GM12878 (cell line): Measurements from ENCODE around the gene TNPO2. TPM values are rescaled to one million over a fixed set of nuclear protein-coding genes. Genes with fewer than 3 reads are reported as not detected.

Experiments used
- ATAC-seq: fragments of 200-7000 bp; cut with Tn5 transposase; 3 replicates; pipeline ENCODE4 v1.9.1; 2020; ENCODE audit warnings: mild to moderate bottlenecking, moderate library complexity
- BruUV-seq: library from RNA; stranded (reverse); fragments of 400-500 nt; replicated peaks from 2 replicates; lab custom pipeline; 2021; lab: Mats Ljungman, UMichigan
- CTCF ChIA-PET: fragments of 300-600 bp; sonication (Branson Sonifier 250); formaldehyde crosslinking; extraction: SDS; loops from one replicate; lab custom pipeline; 2021; ENCODE audit warnings: inconsistent platforms; lab: Yijun Ruan, JAX
- POLR2A ChIA-PET: fragments of 350-600 bp; formaldehyde crosslinking; extraction: SDS; loops from one replicate; lab custom pipeline; 2021; ENCODE audit warnings: inconsistent platforms; lab: Charles Lee
- RAD21 ChIA-PET: fragments of 300-600 bp; sonication (Branson Sonifier 250); formaldehyde crosslinking; loops from one replicate; lab custom pipeline; 2023; ENCODE audit warnings: antibody characterized with exemption; ENCODE audit not compliant: unreplicated experiment; lab: Charles Lee
- SMC1A ChIA-PET: fragments of 300-600 bp; sonication (Branson Sonifier 250); formaldehyde crosslinking; loops from one replicate; lab custom pipeline; 2023; ENCODE audit not compliant: unreplicated experiment, uncharacterized antibody; lab: Charles Lee
- DNase-seq: peaks from one replicate; pipeline ENCODE4 v3.0.0-alpha.2; 2011; ENCODE audit warnings: low read depth, low spot score
- FAIRE-seq: peaks from 3 replicates; lab custom pipeline; 2011; peaks lifted over from hg19 to GRCh38; lab: Jason Lieb, UNC
- H2AFZ ChIP-seq: 2 replicates; pipeline ENCODE4 v1.6.0; 2011; ENCODE audit warnings: low read depth, low read length, control low read depth; ENCODE audit not compliant: control insufficient read depth
- H3K27ac ChIP-seq: 2 replicates; pipeline ENCODE4 v1.5.1; 2011; ENCODE audit warnings: control low read depth; ENCODE audit not compliant: control insufficient read depth, insufficient read depth
- H3K27me3 ChIP-seq, 2 experiments: replicated peaks in 1 of 2; 2 replicates each; pipeline versions ENCODE4 v1.6.0 to v1.6.1; 2011; ENCODE audit warnings: low read length in 1 of 2; ENCODE audit not compliant: control insufficient read depth in 2 of 2, insufficient read depth in 2 of 2
- H3K36me3 ChIP-seq, 2 experiments: 2 replicates each; pipeline ENCODE4 v1.5.1; 2011; ENCODE audit warnings: low read length in 1 of 2; ENCODE audit not compliant: control insufficient read depth in 2 of 2, insufficient read depth in 2 of 2
- H3K4me1 ChIP-seq: 2 replicates; pipeline ENCODE4 v1.6.1; 2011; ENCODE audit warnings: mild to moderate bottlenecking, low read length, moderate library complexity, mixed read lengths; ENCODE audit not compliant: control insufficient read depth, insufficient read depth
- H3K4me2 ChIP-seq: 2 replicates; pipeline ENCODE4 v1.6.0; 2011; ENCODE audit warnings: control low read depth; ENCODE audit not compliant: control insufficient read depth, insufficient read depth
- H3K4me3 ChIP-seq: fragments of 200-600 bp; sonication (generic); 2 replicates; pipeline ENCODE4 v1.5.1; 2016
- H3K79me2 ChIP-seq: 2 replicates; pipeline ENCODE4 v1.6.0; 2011; ENCODE audit warnings: low read length; ENCODE audit not compliant: control insufficient read depth, insufficient read depth
- H3K9ac ChIP-seq: 2 replicates; pipeline ENCODE4 v1.8.0; 2011; ENCODE audit warnings: low read length, control low read depth, mixed read lengths; ENCODE audit not compliant: control insufficient read depth, insufficient read depth
- H3K9me3 ChIP-seq: replicated peaks from 3 replicates; pipeline ENCODE4 v1.5.1; 2011; ENCODE audit warnings: mild to moderate bottlenecking, low read length; ENCODE audit not compliant: control insufficient read depth, insufficient read depth
- H4K20me1 ChIP-seq: 2 replicates; pipeline ENCODE4 v1.6.0; 2011; ENCODE audit not compliant: control insufficient read depth, insufficient read depth
- EED ChIP-seq: sonication (generic); IDR thresholded peaks from 2 replicates; pipeline ENCODE4 v1.6.1; 2016; ENCODE audit warnings: antibody characterized with exemption, low read depth
- SUZ12 ChIP-seq: fragments of 200-600 bp; sonication (generic); IDR thresholded peaks from one replicate; pipeline ENCODE4 v1.6.1; 2018; ENCODE audit warnings: antibody characterized with exemption, mild to moderate bottlenecking; ENCODE audit not compliant: unreplicated experiment
- WGBS: methylation state at CpG from one replicate; pipeline ENCODE4 v1.1.6; 2016; ENCODE audit warnings: low lambda C conversion rate; ENCODE audit not compliant: insufficient replicate concordance, insufficient coverage; ENCODE audit errors: missing lambda C conversion rate; 5-methylcytosine and 5-hydroxymethylcytosine counted together
- in situ Hi-C: fragments of 300-500 bp; cut with MboI; formaldehyde crosslinking; loops from 9 replicates; pipeline ENCODE4 v1.14.3; 2018; ENCODE audit warnings: mixed read lengths
- intact Hi-C: fragments of 100-400 bp; cut with micrococcal nuclease; formaldehyde crosslinking; loops from one replicate; pipeline ENCODE4 v1.14.2; 2022; ENCODE audit not compliant: unreplicated experiment
- polyA plus RNA-seq, 11 experiments: library from polyadenylated mRNA; depleted of rRNA in 4 of 11; unstranded in 6 of 11; stranded (reverse) in 5 of 11; fragments of >200 nt; fragmentation: Nextera tagmentation in 4 of 11; fragmentation: Illumina TruSeq in 1 of 11; extraction: Ambion mirVana in 4 of 11; extraction: Trizol in 1 of 11; gene quantifications; 1 replicate in 1 of 11; 2 replicates in 10 of 11; pipeline versions ENCODE4 v1.2.1 to v1.2.3, GENCODE V29; 2011 to 2016; ENCODE audit warnings: inconsistent platforms in 2 of 11, missing spikeins in 2 of 11, low read depth in 1 of 11
- total RNA-seq, 4 experiments: library from RNA; depleted of rRNA in 3 of 4; stranded (reverse); fragments of >200 nt in 3 of 4; fragmentation: Illumina TruSeq in 1 of 4; extraction: Trizol in 1 of 4; gene quantifications; 2 replicates each; pipeline versions ENCODE4 v1.2.1 to v1.2.3, GENCODE V29; 2013 to 2021
- TF ChIP-seq, protein P1 (sequence below): fragments of 150-350 bp; IDR thresholded peaks from 2 replicates; pipeline ENCODE4 v1.6.1; 2016; ENCODE audit warnings: low read depth, low read length
- TF ChIP-seq, protein P2 (sequence below): fragments of 450-650 bp; IDR thresholded peaks from 2 replicates; pipeline ENCODE4 v1.6.1; 2016; ENCODE audit warnings: mild to moderate bottlenecking, moderate library complexity, borderline replicate concordance

Gene TNPO2
- total and polyA plus RNA-seq, 10 of the 15 experiments (the other 5 are each of a cell fraction or from before 2014, with no cell fraction given): 5.5 to 99.7 (median 29.6) TPM

DNA sequence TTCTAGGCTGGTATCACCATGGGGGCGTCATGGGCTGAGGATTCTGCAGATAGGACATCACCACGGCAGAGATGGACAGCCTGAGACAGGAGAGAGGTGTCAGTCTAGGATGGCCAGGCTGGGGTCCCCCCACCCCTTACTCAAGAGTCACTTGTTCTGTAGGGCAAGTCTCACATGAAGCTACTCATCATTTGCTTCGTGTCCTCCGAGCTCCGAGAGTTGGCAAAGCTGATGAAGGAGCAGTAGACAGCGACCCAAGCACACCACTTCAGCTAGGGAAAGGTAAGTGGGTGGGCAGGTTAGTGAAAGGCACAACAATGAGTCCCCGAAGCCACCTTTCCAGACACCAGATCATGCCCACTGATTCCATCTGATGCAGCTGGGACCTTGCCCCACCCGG lies 55.4 kb downstream of the TNPO2 start (continued):
- no peak for TF ChIP-seq EED
- TF ChIP-seq SUZ12: no peak

DNA sequence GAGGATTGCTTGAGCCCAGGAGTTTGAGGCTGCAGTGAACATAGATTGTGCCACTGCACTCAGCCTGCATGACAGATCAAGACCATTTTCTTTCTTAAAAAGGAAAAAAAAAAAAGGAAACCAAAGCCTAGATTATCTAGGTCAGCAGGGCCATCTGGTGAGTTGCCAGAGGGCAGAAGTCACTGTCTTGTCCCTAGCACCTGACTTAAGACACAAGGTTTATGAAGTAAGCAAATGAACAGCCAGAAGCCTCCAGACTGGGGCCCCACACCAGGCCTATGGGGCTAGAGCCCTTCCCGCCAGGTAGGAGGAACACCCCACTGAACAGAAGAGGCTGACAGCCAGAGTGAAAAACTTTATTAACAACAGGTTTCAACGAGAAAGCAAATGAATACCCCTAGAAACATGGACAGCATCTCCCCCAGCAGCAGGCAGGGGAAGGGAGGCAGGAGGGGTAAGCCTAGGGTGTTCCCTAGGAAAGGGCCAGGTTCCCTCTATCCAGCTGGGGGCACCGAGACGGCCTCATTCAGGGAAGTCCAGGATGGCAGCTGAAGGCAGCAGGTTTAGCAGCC lies 55.9 kb downstream of the TNPO2 start:
- Histone ChIP-seq H3K9ac (no peak overlapping the region), H3K4me3 (peak overlapping the region; percentile 92; the same call in 1 of the 2 replicates), H3K27me3 (no peaks in the 10 kb centered on the region), H2AFZ (no peak overlapping the region), H4K20me1 (no peaks in the 10 kb centered on the region), H3K4me2 (peak overlapping the region; percentile 60; the same call in 1 of the 2 replicates), H3K79me2 (peaks cover 52% of the 10 kb centered on the region), H3K9me3 (no peaks in the 10 kb centered on the region), H3K27ac (no peak overlapping the region), H3K4me1 (peaks cover 30% of the 10 kb centered on the region), H3K36me3 (peaks cover 17 to 18% of the 10 kb centered on the region in 2 experiments)
- TF ChIP-seq, protein P1, sequence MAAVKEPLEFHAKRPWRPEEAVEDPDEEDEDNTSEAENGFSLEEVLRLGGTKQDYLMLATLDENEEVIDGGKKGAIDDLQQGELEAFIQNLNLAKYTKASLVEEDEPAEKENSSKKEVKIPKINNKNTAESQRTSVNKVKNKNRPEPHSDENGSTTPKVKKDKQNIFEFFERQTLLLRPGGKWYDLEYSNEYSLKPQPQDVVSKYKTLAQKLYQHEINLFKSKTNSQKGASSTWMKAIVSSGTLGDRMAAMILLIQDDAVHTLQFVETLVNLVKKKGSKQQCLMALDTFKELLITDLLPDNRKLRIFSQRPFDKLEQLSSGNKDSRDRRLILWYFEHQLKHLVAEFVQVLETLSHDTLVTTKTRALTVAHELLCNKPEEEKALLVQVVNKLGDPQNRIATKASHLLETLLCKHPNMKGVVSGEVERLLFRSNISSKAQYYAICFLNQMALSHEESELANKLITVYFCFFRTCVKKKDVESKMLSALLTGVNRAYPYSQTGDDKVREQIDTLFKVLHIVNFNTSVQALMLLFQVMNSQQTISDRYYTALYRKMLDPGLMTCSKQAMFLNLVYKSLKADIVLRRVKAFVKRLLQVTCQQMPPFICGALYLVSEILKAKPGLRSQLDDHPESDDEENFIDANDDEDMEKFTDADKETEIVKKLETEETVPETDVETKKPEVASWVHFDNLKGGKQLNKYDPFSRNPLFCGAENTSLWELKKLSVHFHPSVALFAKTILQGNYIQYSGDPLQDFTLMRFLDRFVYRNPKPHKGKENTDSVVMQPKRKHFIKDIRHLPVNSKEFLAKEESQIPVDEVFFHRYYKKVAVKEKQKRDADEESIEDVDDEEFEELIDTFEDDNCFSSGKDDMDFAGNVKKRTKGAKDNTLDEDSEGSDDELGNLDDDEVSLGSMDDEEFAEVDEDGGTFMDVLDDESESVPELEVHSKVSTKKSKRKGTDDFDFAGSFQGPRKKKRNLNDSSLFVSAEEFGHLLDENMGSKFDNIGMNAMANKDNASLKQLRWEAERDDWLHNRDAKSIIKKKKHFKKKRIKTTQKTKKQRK: no peak
- TF ChIP-seq, protein P2, sequence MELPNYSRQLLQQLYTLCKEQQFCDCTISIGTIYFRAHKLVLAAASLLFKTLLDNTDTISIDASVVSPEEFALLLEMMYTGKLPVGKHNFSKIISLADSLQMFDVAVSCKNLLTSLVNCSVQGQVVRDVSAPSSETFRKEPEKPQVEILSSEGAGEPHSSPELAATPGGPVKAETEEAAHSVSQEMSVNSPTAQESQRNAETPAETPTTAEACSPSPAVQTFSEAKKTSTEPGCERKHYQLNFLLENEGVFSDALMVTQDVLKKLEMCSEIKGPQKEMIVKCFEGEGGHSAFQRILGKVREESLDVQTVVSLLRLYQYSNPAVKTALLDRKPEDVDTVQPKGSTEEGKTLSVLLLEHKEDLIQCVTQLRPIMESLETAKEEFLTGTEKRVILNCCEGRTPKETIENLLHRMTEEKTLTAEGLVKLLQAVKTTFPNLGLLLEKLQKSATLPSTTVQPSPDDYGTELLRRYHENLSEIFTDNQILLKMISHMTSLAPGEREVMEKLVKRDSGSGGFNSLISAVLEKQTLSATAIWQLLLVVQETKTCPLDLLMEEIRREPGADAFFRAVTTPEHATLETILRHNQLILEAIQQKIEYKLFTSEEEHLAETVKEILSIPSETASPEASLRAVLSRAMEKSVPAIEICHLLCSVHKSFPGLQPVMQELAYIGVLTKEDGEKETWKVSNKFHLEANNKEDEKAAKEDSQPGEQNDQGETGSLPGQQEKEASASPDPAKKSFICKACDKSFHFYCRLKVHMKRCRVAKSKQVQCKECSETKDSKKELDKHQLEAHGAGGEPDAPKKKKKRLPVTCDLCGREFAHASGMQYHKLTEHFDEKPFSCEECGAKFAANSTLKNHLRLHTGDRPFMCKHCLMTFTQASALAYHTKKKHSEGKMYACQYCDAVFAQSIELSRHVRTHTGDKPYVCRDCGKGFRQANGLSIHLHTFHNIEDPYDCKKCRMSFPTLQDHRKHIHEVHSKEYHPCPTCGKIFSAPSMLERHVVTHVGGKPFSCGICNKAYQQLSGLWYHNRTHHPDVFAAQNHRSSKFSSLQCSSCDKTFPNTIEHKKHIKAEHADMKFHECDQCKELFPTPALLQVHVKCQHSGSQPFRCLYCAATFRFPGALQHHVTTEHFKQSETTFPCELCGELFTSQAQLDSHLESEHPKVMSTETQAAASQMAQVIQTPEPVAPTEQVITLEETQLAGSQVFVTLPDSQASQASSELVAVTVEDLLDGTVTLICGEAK: peak; percentile 74
- ChIA-PET RAD21 (no interaction called here), CTCF (interaction anchor here (2.0 to 2.3 kb wide), 2 partner anchors 57 to 104 kb away, joined by 5 to 11 read pairs; partner anchors contain the start of genes ZNF490 and ZNF791), POLR2A (interaction anchor here (1.8 kb wide), 1 partner anchor 55 kb away, joined by 4 read pairs; no protein-coding TSS in a partner anchor), SMC1A (no interaction called here)
- in situ Hi-C loops: no loop called here
- 82% methylated on average over 4 of the region's 4 CpGs for WGBS
- BruUV-seq: no TSS peak
- FAIRE-seq (no peak), ATAC-seq (no peak), DNase-seq (no peak)
- intact Hi-C loops: no loop called here
